Measurements from ENCODE around the gene ACACB. TPM values are rescaled to one million over a fixed set of nuclear protein-coding genes. Genes with fewer than 3 reads are reported as not detected.

Gene ACACB
- total RNA-seq, 2 donors from 2014 or later: 6.8 to 12.7 TPM

GRCh38 chr12:109246221-109246620 is 129.8 kb downstream of the ACACB start:
- Histone ChIP-seq H3K4me3 (ENCODE audit: low read length) (no peak overlapping the region), H3K36me3 (ENCODE audit: control insufficient read depth, insufficient read depth, low read length) (no peaks in the 10 kb centered on the region), H3K27me3 (ENCODE audit: control insufficient read depth, insufficient read depth, low read length, poor library complexity, severe bottlenecking) (no peaks in the 10 kb centered on the region), H3K9me3 (ENCODE audit: control insufficient read depth, low read length) (no peaks in the 10 kb centered on the region), H3K27ac (ENCODE audit: low read depth, low read length) (no peak overlapping the region), H3K4me1 (ENCODE audit: control insufficient read depth, insufficient read depth, low read length) (no peaks in the 10 kb centered on the region), H3K9ac (ENCODE audit: extremely low read depth, low read length, poor library complexity, severe bottlenecking) (no peak overlapping the region)
- Mint-ChIP-seq H3K4me3 (no peak overlapping the region), H3K27ac (no peak overlapping the region), H3K9me3 (no peaks in the 10 kb centered on the region), H3K4me1 (no peaks in the 10 kb centered on the region), H3K36me3 (ENCODE audit: low read depth) (peaks cover 10% of the 10 kb centered on the region), H3K27me3 (ENCODE audit: insufficient read depth) (no peaks in the 10 kb centered on the region)
- TF ChIP-seq, protein P1, sequence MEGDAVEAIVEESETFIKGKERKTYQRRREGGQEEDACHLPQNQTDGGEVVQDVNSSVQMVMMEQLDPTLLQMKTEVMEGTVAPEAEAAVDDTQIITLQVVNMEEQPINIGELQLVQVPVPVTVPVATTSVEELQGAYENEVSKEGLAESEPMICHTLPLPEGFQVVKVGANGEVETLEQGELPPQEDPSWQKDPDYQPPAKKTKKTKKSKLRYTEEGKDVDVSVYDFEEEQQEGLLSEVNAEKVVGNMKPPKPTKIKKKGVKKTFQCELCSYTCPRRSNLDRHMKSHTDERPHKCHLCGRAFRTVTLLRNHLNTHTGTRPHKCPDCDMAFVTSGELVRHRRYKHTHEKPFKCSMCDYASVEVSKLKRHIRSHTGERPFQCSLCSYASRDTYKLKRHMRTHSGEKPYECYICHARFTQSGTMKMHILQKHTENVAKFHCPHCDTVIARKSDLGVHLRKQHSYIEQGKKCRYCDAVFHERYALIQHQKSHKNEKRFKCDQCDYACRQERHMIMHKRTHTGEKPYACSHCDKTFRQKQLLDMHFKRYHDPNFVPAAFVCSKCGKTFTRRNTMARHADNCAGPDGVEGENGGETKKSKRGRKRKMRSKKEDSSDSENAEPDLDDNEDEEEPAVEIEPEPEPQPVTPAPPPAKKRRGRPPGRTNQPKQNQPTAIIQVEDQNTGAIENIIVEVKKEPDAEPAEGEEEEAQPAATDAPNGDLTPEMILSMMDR (conservative IDR thresholded peaks at IDR 0.05): no peak
- WGBS, 2 experiments (ENCODE audit: insufficient coverage in 1 of 2, insufficient read length in 1 of 2): 91 to 97% methylated on average over 15 of the region's 15 CpGs
- DNase-seq: no peak

DNA sequence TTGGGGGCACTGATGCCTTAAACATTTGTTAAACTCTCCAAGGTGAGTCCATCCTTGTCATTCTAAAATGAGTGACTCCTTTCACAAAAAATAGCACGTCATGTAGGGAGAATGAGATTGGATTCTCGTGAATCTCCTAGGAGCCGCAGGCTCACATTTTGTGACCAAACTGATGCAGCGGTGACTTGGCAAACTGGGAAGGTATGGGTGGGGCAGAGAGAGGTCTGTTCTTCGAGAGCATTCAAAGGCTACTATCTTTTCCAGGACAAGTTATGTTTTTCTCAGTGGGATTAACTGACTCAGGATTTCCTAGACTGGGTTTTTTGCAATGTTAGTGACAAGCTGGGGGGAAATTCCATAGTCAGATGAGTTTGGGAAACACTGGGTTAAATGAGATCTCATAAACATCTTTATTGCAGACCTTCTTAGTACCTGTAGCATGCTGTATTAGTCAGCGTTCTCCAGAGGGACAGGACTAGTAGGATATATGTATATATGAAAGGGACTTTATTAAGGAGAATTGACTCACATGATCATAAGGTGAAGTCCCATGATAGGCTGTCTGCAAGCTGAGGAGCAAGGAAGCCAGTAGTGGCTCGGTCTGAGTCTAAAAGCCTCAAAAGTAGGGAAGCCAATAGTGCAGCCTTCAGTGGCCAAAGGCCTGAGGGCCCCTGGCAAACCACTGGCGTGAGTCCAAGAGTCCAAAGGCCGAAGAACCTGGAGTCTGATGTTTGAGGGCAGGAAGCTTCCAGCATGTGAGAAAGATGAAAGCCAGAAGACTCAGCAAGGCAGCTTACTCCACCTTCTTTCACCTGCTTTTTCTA is 131.7 kb downstream of the ACACB start:
- H3K27ac Mint-ChIP-seq: no peak overlapping the region
- TF ChIP-seq, protein P1 (conservative IDR thresholded peaks at IDR 0.05): no peak

GRCh38 chr12:109250523-109250922 is 134.1 kb downstream of the ACACB start:
- no peaks in the 10 kb centered on the region for H3K4me1 Mint-ChIP-seq
- no peak for DNase-seq
- 100% methylated on average over 1 of the region's 1 CpG for WGBS, 2 experiments (ENCODE audit: insufficient coverage in 1 of 2, insufficient read length in 1 of 2)
- H3K27ac Mint-ChIP-seq: no peak overlapping the region
- no peak overlapping the region for H3K27ac ChIP-seq (ENCODE audit: low read depth, low read length)
- TF ChIP-seq, protein P1 (conservative IDR thresholded peaks at IDR 0.05): no peak
- H3K9ac ChIP-seq (ENCODE audit: extremely low read depth, low read length, poor library complexity, severe bottlenecking): no peak overlapping the region
- peaks cover 7% of the 10 kb centered on the region for H3K9me3 ChIP-seq (ENCODE audit: control insufficient read depth, low read length)
- no peak overlapping the region for H3K4me3 Mint-ChIP-seq
- H3K4me1 ChIP-seq (ENCODE audit: control insufficient read depth, insufficient read depth, low read length): no peaks in the 10 kb centered on the region
- no peak overlapping the region for H3K4me3 ChIP-seq (ENCODE audit: low read length)
- H3K9me3 Mint-ChIP-seq: peaks cover 12% of the 10 kb centered on the region
- no peaks in the 10 kb centered on the region for H3K27me3 Mint-ChIP-seq (ENCODE audit: insufficient read depth)
- H3K27me3 ChIP-seq (ENCODE audit: control insufficient read depth, insufficient read depth, low read length, poor library complexity, severe bottlenecking): no peaks in the 10 kb centered on the region
- no peaks in the 10 kb centered on the region for H3K36me3 ChIP-seq (ENCODE audit: control insufficient read depth, insufficient read depth, low read length)
- H3K36me3 Mint-ChIP-seq (ENCODE audit: low read depth): peaks cover 5% of the 10 kb centered on the region

More for the DNA sequence above, 131.7 kb downstream of the ACACB start:
- Histone ChIP-seq H3K36me3 (ENCODE audit: control insufficient read depth, insufficient read depth, low read length) (no peaks in the 10 kb centered on the region), H3K4me1 (ENCODE audit: control insufficient read depth, insufficient read depth, low read length) (no peaks in the 10 kb centered on the region), H3K9me3 (ENCODE audit: control insufficient read depth, low read length) (no peaks in the 10 kb centered on the region), H3K9ac (ENCODE audit: extremely low read depth, low read length, poor library complexity, severe bottlenecking) (no peak overlapping the region), H3K27ac (ENCODE audit: low read depth, low read length) (no peak overlapping the region), H3K4me3 (ENCODE audit: low read length) (no peak overlapping the region), H3K27me3 (ENCODE audit: control insufficient read depth, insufficient read depth, low read length, poor library complexity, severe bottlenecking) (no peaks in the 10 kb centered on the region)
- Mint-ChIP-seq H3K4me3 (no peak overlapping the region), H3K9me3 (no peaks in the 10 kb centered on the region), H3K4me1 (no peaks in the 10 kb centered on the region), H3K27me3 (ENCODE audit: insufficient read depth) (no peaks in the 10 kb centered on the region), H3K36me3 (ENCODE audit: low read depth) (peaks cover 4% of the 10 kb centered on the region)
- 94 to 100% methylated on average over 7 to 9 of the region's 9 CpGs for WGBS, 2 experiments (ENCODE audit: insufficient coverage in 1 of 2, insufficient read length in 1 of 2)
- DNase-seq: no peak
